PC-3 (cell line): ENCODE results near the gene SIVA1. TPM values are rescaled to one million over a fixed set of nuclear protein-coding genes. Genes with fewer than 3 reads are reported as not detected.
A peak's percentile ranks its signal among the peaks of the same experiment; 100 is the strongest.

Experiments used
- ATAC-seq: fragments of 200-7000 bp; cut with Tn5 transposase; 2 replicates; pipeline ENCODE4 v1.9.1; 2020; ENCODE audit warnings: mild to moderate bottlenecking, moderate library complexity
- BruUV-seq: library from RNA; stranded (reverse); fragments of 400-500 nt; replicated peaks from 2 replicates; lab custom pipeline; 2021; lab: Mats Ljungman, UMichigan
- CTCF ChIA-PET: fragments of 300-600 bp; sonication (Branson Sonifier 250); formaldehyde crosslinking; loops from one replicate; lab custom pipeline; 2022; ENCODE audit warnings: antibody characterized with exemption; lab: Charles Lee
- POLR2A ChIA-PET: fragments of 300-600 bp; sonication (Branson Sonifier 250); formaldehyde crosslinking; loops from one replicate; lab custom pipeline; 2022; ENCODE audit warnings: antibody characterized with exemption; ENCODE audit not compliant: unreplicated experiment; lab: Charles Lee
- DNase-seq: peaks from one replicate; pipeline ENCODE4 v3.0.0-alpha.2; 2015
- H2AFZ ChIP-seq: fragments of 300-600 bp; sonication (generic); 2 replicates; pipeline ENCODE4 v1.6.0; 2016; ENCODE audit warnings: antibody characterized with exemption, low read length
- H3F3A ChIP-seq: fragments of 300-600 bp; sonication (generic); one replicate; pipeline ENCODE4 v1.6.0; 2017; ENCODE audit warnings: antibody characterized with exemption, low read length, control low read depth, mild to moderate bottlenecking; ENCODE audit not compliant: unreplicated experiment
- H3K27ac ChIP-seq: fragments of 300-600 bp; sonication (generic); 2 replicates; pipeline ENCODE4 v1.5.1; 2016; ENCODE audit warnings: mild to moderate bottlenecking, low read length
- H3K27me3 ChIP-seq: fragments of 300-600 bp; sonication (generic); 2 replicates; pipeline ENCODE4 v1.6.1; 2016; ENCODE audit warnings: low read length, mixed read lengths
- H3K36me3 ChIP-seq: fragments of 300-600 bp; sonication (generic); 2 replicates; pipeline ENCODE4 v1.6.1; 2016; ENCODE audit warnings: low read depth, mixed run types, low read length, mixed read lengths
- H3K4me1 ChIP-seq: fragments of 300-600 bp; sonication (generic); 2 replicates; pipeline ENCODE4 v1.5.1; 2016; ENCODE audit warnings: low read length; ENCODE audit not compliant: insufficient read depth
- H3K4me2 ChIP-seq: fragments of 300-600 bp; sonication (generic); 2 replicates; pipeline ENCODE4 v1.6.0; 2016; ENCODE audit warnings: low read length
- H3K4me3 ChIP-seq: fragments of 300-600 bp; sonication (generic); 2 replicates; pipeline ENCODE4 v1.5.1; 2016; ENCODE audit warnings: mild to moderate bottlenecking, low read length, mixed read lengths
- H3K79me2 ChIP-seq: fragments of 300-600 bp; sonication (generic); 2 replicates; pipeline ENCODE4 v1.6.1; 2017; ENCODE audit warnings: low read length, mixed read lengths
- H3K9ac ChIP-seq: fragments of 300-600 bp; sonication (generic); 2 replicates; pipeline ENCODE4 v1.6.0; 2016; ENCODE audit warnings: mild to moderate bottlenecking, low read length
- H3K9me2 ChIP-seq: fragments of 300-600 bp; sonication (generic); replicated peaks from 2 replicates; pipeline ENCODE4 v1.6.1; 2016; ENCODE audit warnings: mixed run types, low read length, mixed read lengths
- H3K9me3 ChIP-seq: fragments of 300-600 bp; sonication (generic); 2 replicates; pipeline ENCODE4 v1.6.1; 2016; ENCODE audit warnings: low read length, mixed read lengths
- H4K20me1 ChIP-seq: fragments of 300-600 bp; sonication (generic); 2 replicates; pipeline ENCODE4 v1.6.1; 2016; ENCODE audit warnings: low read length, mixed read lengths
- EZH2 ChIP-seq: fragments of 300-600 bp; sonication (generic); IDR thresholded peaks from one replicate; pipeline ENCODE4 v1.6.1; 2017; ENCODE audit warnings: antibody characterized with exemption, mild to moderate bottlenecking, low read length; ENCODE audit not compliant: unreplicated experiment
- EZH2phosphoT487 ChIP-seq: fragments of 300-600 bp; sonication (generic); IDR thresholded peaks from 2 replicates; pipeline ENCODE4 v1.6.1; 2018; ENCODE audit warnings: mild to moderate bottlenecking, antibody characterized with exemption, low read length, borderline replicate concordance
- intact Hi-C: fragments of 100-400 bp; cut with micrococcal nuclease; formaldehyde crosslinking; loops from 2 replicates; pipeline ENCODE4 v1.9.0; 2023
- total RNA-seq: library from RNA; depleted of rRNA; stranded (reverse); fragments of >200 nt; gene quantifications from 2 replicates; pipeline ENCODE4 v1.2.3, GENCODE V29; 2014
- TF ChIP-seq, protein P1 (sequence below): fragments of 300-600 bp; sonication (generic); conservative IDR thresholded peaks from 2 replicates; pipeline ENCODE4 v1.5.1; 2017; ENCODE audit warnings: antibody characterized with exemption, low read depth, mild to moderate bottlenecking, low read length

SIVA1 gene
- total RNA-seq, 1 experiment from 2014 or later, result 375 TPM

- intact Hi-C loops, result loop anchor here (2.0 kb wide), 1 partner anchor 22 kb away; no protein-coding TSS in a partner anchor
- TSS peak; percentile 20 for BruUV-seq
- peak; percentile 16 for ATAC-seq
Observed at GRCh38 chr14:104724407-104724980, 28.5 kb upstream of the SIVA1 start.

GRCh38 chr14:104724981-104725771 lies 27.8 kb upstream of the SIVA1 start:
- no peaks in the 10 kb centered on the region for H3F3A ChIP-seq
- peak; percentile 32 for DNase-seq
- peak; percentile 6 for ATAC-seq
- CTCF ChIA-PET, result no interaction called here
- H3K9me2 ChIP-seq, result no peaks in the 10 kb centered on the region
- H3K4me3 ChIP-seq, result peak overlapping the region; percentile 78
- no peaks in the 10 kb centered on the region for H3K27me3 ChIP-seq
- H4K20me1 ChIP-seq, result no peaks in the 10 kb centered on the region
- no peak overlapping the region for H3K27ac ChIP-seq
- peak overlapping the region; percentile 100 for H3K4me2 ChIP-seq
- H3K79me2 ChIP-seq, result no peaks in the 10 kb centered on the region
- peak overlapping the region; percentile 57; the same call in 1 of the 2 replicates for H3K9ac ChIP-seq
- intact Hi-C loops, result loop anchor here (2.0 kb wide), 1 partner anchor 22 kb away; no protein-coding TSS in a partner anchor
- H3K4me1 ChIP-seq, result peaks cover 7% of the 10 kb centered on the region
- no TSS peak for BruUV-seq
- H3K9me3 ChIP-seq, result no peaks in the 10 kb centered on the region
- POLR2A ChIA-PET, result no interaction called here
- H3K36me3 ChIP-seq, result 0 out of 2 replicates have a peak, but pooled peaks cover under 1% of the 10 kb centered on the region
- H2AFZ ChIP-seq, result no peak overlapping the region
- TF ChIP-seq, protein P1, sequence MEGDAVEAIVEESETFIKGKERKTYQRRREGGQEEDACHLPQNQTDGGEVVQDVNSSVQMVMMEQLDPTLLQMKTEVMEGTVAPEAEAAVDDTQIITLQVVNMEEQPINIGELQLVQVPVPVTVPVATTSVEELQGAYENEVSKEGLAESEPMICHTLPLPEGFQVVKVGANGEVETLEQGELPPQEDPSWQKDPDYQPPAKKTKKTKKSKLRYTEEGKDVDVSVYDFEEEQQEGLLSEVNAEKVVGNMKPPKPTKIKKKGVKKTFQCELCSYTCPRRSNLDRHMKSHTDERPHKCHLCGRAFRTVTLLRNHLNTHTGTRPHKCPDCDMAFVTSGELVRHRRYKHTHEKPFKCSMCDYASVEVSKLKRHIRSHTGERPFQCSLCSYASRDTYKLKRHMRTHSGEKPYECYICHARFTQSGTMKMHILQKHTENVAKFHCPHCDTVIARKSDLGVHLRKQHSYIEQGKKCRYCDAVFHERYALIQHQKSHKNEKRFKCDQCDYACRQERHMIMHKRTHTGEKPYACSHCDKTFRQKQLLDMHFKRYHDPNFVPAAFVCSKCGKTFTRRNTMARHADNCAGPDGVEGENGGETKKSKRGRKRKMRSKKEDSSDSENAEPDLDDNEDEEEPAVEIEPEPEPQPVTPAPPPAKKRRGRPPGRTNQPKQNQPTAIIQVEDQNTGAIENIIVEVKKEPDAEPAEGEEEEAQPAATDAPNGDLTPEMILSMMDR, result peak; percentile 38
- TF ChIP-seq EZH2phosphoT487, result no peak

More at GRCh38 chr14:104724407-104724980, 28.5 kb upstream of the SIVA1 start:
- Histone ChIP-seq H3K9me3 (no peaks in the 10 kb centered on the region), H3K27ac (no peak overlapping the region), H3K9me2 (no peaks in the 10 kb centered on the region), H3K4me2 (peak overlapping the region; percentile 100), H3F3A (no peaks in the 10 kb centered on the region), H3K27me3 (no peaks in the 10 kb centered on the region), H3K9ac (peak overlapping the region; percentile 57), H4K20me1 (no peaks in the 10 kb centered on the region), H2AFZ (0 out of 2 replicates have a peak overlapping the region, but pooled peaks have one; percentile 59), H3K79me2 (no peaks in the 10 kb centered on the region), H3K4me1 (peaks cover 7% of the 10 kb centered on the region), H3K36me3 (peaks cover 5% of the 10 kb centered on the region; the same call in 1 of the 2 replicates), H3K4me3 (peak overlapping the region; percentile 78)
- POLR2A ChIA-PET, result no interaction called here
- CTCF ChIA-PET, result no interaction called here
- no peak for TF ChIP-seq EZH2phosphoT487
- TF ChIP-seq, protein P1, result no peak
- TF ChIP-seq EZH2, result no peak
- no peak for DNase-seq
